ES-I3 (cell line): Measurements from ENCODE around the gene BLMH.

ENCODE experiments used
- H3K36me3 ChIP-seq: 2 replicates; pipeline ENCODE4 v1.6.1; 2013; ENCODE audit warnings: mild to moderate bottlenecking, low read length, control low read depth, moderate library complexity; ENCODE audit not compliant: insufficient read depth
- H3K4me1 ChIP-seq: 2 replicates; pipeline ENCODE4 v1.6.1; 2013; ENCODE audit warnings: mild to moderate bottlenecking, control low read depth, low read length; ENCODE audit not compliant: insufficient read depth
- H3K9ac ChIP-seq: 2 replicates; pipeline ENCODE4 v1.6.1; 2013; ENCODE audit warnings: low read depth, mild to moderate bottlenecking, low read length, moderate library complexity
- H3K9me3 ChIP-seq: 2 replicates; pipeline ENCODE4 v1.6.1; 2013; ENCODE audit warnings: mild to moderate bottlenecking, low read length, moderate library complexity; ENCODE audit not compliant: control insufficient read depth, insufficient read depth

BLMH gene

GRCh38 chr17:30321314-30321713, 29.6 kb upstream of the BLMH start:
- Histone ChIP-seq H3K4me1 (peaks cover 4% of the 10 kb centered on the region; the same call in 1 of the 2 replicates), H3K36me3 (no peaks in the 10 kb centered on the region), H3K9ac (no peak overlapping the region), H3K9me3 (no peaks in the 10 kb centered on the region)

GRCh38 chr17:30318155-30318554, 26.4 kb upstream of the BLMH start:
- Histone ChIP-seq H3K9ac (no peak overlapping the region), H3K4me1 (no peaks in the 10 kb centered on the region), H3K9me3 (no peaks in the 10 kb centered on the region), H3K36me3 (no peaks in the 10 kb centered on the region)

DNA sequence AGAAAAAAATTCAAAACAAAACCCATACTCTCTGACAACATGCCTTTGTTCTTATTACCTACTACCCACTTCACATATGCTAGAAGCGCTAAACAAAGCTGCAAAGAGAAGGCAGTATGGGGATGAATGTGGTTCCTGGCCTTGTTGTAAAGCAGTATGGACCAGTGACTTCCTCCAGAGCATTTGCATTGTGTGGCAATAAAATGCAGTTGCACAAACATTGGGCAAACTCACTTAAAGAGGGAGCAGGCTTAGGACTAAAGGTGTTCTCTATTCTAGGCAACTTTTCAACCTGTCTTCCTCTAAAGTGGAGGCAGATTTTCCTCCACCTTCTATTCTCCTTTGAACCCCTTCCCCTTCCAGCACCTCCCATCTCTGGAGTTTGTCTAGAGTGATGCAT, 25.0 kb upstream of the BLMH start:
- Histone ChIP-seq H3K4me1 (no peaks in the 10 kb centered on the region), H3K9me3 (no peaks in the 10 kb centered on the region), H3K9ac (no peak overlapping the region), H3K36me3 (no peaks in the 10 kb centered on the region)

DNA sequence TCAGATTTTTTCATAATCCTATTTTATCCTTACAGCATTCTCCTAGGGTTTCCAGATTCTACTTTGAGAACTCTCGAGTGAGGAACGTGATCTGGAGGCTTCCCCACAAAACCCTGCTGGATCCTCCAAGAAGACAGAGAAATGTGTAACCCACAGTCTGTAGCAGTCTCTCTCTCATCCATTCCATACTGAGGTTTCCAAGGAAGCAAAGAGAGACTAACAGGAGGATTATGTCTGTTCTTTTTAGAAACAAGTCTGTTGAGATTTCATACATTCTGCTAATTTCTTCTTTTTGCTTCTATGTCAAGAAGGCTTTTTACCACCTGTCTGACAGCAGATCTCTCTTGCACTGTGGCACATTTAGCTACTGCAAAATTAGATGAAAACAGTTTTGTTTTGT, 23.4 kb upstream of the BLMH start:
- Histone ChIP-seq H3K4me1 (no peaks in the 10 kb centered on the region), H3K9ac (no peak overlapping the region), H3K36me3 (no peaks in the 10 kb centered on the region), H3K9me3 (no peaks in the 10 kb centered on the region)

- H3K4me1 ChIP-seq: no peaks in the 10 kb centered on the region
- no peaks in the 10 kb centered on the region for H3K36me3 ChIP-seq
- no peaks in the 10 kb centered on the region for H3K9me3 ChIP-seq
- H3K9ac ChIP-seq: no peak overlapping the region
Observed at GRCh38 chr17:30314474-30314873, 22.7 kb upstream of the BLMH start.

GRCh38 chr17:30312226-30312625, 20.5 kb upstream of the BLMH start:
- no peak overlapping the region for H3K9ac ChIP-seq
- H3K36me3 ChIP-seq: no peaks in the 10 kb centered on the region
- H3K9me3 ChIP-seq: no peaks in the 10 kb centered on the region
- H3K4me1 ChIP-seq: no peaks in the 10 kb centered on the region

GRCh38 chr17:30310562-30310961, 18.8 kb upstream of the BLMH start:
- no peaks in the 10 kb centered on the region for H3K36me3 ChIP-seq
- no peak overlapping the region for H3K9ac ChIP-seq
- no peaks in the 10 kb centered on the region for H3K9me3 ChIP-seq
- no peaks in the 10 kb centered on the region for H3K4me1 ChIP-seq

- Histone ChIP-seq H3K9me3 (no peaks in the 10 kb centered on the region), H3K9ac (no peak overlapping the region), H3K4me1 (no peaks in the 10 kb centered on the region), H3K36me3 (no peaks in the 10 kb centered on the region)
Observed at GRCh38 chr17:30309591-30309990, 17.8 kb upstream of the BLMH start.

- no peaks in the 10 kb centered on the region for H3K4me1 ChIP-seq
- H3K9me3 ChIP-seq: no peaks in the 10 kb centered on the region
- H3K9ac ChIP-seq: no peak overlapping the region
- H3K36me3 ChIP-seq: no peaks in the 10 kb centered on the region
Observed at GRCh38 chr17:30308406-30308805, 16.7 kb upstream of the BLMH start.

GRCh38 chr17:30304778-30305177, 13.0 kb upstream of the BLMH start:
- no peak overlapping the region for H3K9ac ChIP-seq
- H3K4me1 ChIP-seq: no peaks in the 10 kb centered on the region
- no peaks in the 10 kb centered on the region for H3K9me3 ChIP-seq
- no peaks in the 10 kb centered on the region for H3K36me3 ChIP-seq

- H3K9ac ChIP-seq: no peak overlapping the region
- H3K9me3 ChIP-seq: no peaks in the 10 kb centered on the region
- H3K4me1 ChIP-seq: no peaks in the 10 kb centered on the region
- H3K36me3 ChIP-seq: no peaks in the 10 kb centered on the region
Observed at GRCh38 chr17:30302241-30302640, 10.5 kb upstream of the BLMH start.

- Histone ChIP-seq H3K9ac (no peak overlapping the region), H3K4me1 (no peaks in the 10 kb centered on the region), H3K36me3 (no peaks in the 10 kb centered on the region), H3K9me3 (no peaks in the 10 kb centered on the region)
Observed at GRCh38 chr17:30300818-30301217, 9.1 kb upstream of the BLMH start.

DNA sequence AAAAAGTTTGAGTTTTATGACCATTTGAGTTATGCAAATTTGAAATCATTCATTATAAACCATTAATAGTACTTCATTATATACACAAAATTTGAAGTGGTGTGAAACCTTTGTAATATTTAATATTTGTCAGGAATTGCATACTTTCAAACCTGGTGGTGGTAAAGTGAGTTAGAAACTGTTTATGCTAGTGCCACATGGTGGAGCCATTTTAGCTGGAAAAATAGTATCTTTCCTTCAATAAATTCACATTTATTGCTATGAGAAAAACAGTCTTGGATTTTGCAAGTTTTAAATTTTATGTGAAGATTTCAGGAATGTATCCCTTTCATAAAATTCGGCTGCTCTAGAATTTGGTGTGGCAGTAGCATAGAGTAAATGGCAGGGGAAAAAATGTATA, 7.3 kb upstream of the BLMH start:
- no peaks in the 10 kb centered on the region for H3K4me1 ChIP-seq
- H3K9ac ChIP-seq: no peak overlapping the region
- H3K36me3 ChIP-seq: no peaks in the 10 kb centered on the region
- H3K9me3 ChIP-seq: no peaks in the 10 kb centered on the region

GRCh38 chr17:30297715-30298114, 6.0 kb upstream of the BLMH start:
- H3K36me3 ChIP-seq: no peaks in the 10 kb centered on the region
- H3K4me1 ChIP-seq: no peaks in the 10 kb centered on the region
- H3K9ac ChIP-seq: no peak overlapping the region
- H3K9me3 ChIP-seq: no peaks in the 10 kb centered on the region

GRCh38 chr17:30296499-30297080, 4.8 kb upstream of the BLMH start:
- H3K9me3 ChIP-seq: no peaks in the 10 kb centered on the region
- no peaks in the 10 kb centered on the region for H3K4me1 ChIP-seq
- H3K9ac ChIP-seq: no peak overlapping the region
- no peaks in the 10 kb centered on the region for H3K36me3 ChIP-seq
